Caco-2 (cell line): ENCODE measurements around the gene THY1. TPM values are rescaled to one million over a fixed set of nuclear protein-coding genes. Genes with fewer than 3 reads are reported as not detected.

Experiments
- BruUV-seq: library from RNA; stranded (reverse); fragments of 400-500 nt; replicated peaks from 2 replicates; lab custom pipeline; 2021; lab: Mats Ljungman, UMichigan
- CTCF ChIA-PET: fragments of 300-600 bp; sonication (Branson Sonifier 250); formaldehyde crosslinking; loops from one replicate; lab custom pipeline; 2022; ENCODE audit warnings: antibody characterized with exemption; lab: Charles Lee
- POLR2A ChIA-PET: fragments of 300-600 bp; sonication (Branson Sonifier 250); formaldehyde crosslinking; loops from one replicate; lab custom pipeline; 2022; ENCODE audit warnings: antibody characterized with exemption; lab: Charles Lee
- DNase-seq, 2 experiments: peaks; one replicate each; pipeline versions ENCODE4 v3.0.0 to v3.0.0-alpha.2; 2020 to 2022
- H3K27me3 ChIP-seq: replicated peaks from 2 replicates; pipeline ENCODE4 v1.6.0; 2011; ENCODE audit warnings: low read length; ENCODE audit not compliant: control insufficient read depth, insufficient read depth
- H3K36me3 ChIP-seq: 2 replicates; pipeline ENCODE4 v1.5.1; 2011; ENCODE audit warnings: low read length; ENCODE audit not compliant: control insufficient read depth, insufficient read depth
- H3K4me1 ChIP-seq: fragments of 250-450 bp; sonication (Bioruptor Pico); 2 replicates; pipeline ENCODE4 v1.5.1; 2020; ENCODE audit warnings: mild to moderate bottlenecking
- H3K4me3 ChIP-seq: 2 replicates; pipeline ENCODE4 v1.5.1; 2011; ENCODE audit warnings: low read depth, mild to moderate bottlenecking, control low read depth, low read length
- H3K9me3 ChIP-seq: fragments of 250-450 bp; sonication (Bioruptor Pico); 2 replicates; pipeline ENCODE4 v1.5.1; 2020; ENCODE audit warnings: mild to moderate bottlenecking, moderate library complexity
- H3K27ac Mint-ChIP-seq: one replicate; pipeline ENCODE4 v1.8.0; 2022; ENCODE audit warnings: mixed read lengths; ENCODE audit not compliant: unreplicated experiment
- H3K27me3 Mint-ChIP-seq: one replicate; pipeline ENCODE4 v1.8.0; 2022; ENCODE audit warnings: mixed read lengths; ENCODE audit not compliant: insufficient read depth, unreplicated experiment
- H3K36me3 Mint-ChIP-seq: one replicate; pipeline ENCODE4 v1.8.0; 2022; ENCODE audit warnings: mild to moderate bottlenecking, mixed read lengths; ENCODE audit not compliant: insufficient read depth, unreplicated experiment
- H3K4me1 Mint-ChIP-seq: one replicate; pipeline ENCODE4 v1.8.0; 2022; ENCODE audit warnings: low read depth, mixed read lengths; ENCODE audit not compliant: unreplicated experiment
- H3K4me3 Mint-ChIP-seq: one replicate; pipeline ENCODE4 v1.8.0; 2022; ENCODE audit warnings: mild to moderate bottlenecking, moderate library complexity, mixed read lengths; ENCODE audit not compliant: unreplicated experiment
- H3K9me3 Mint-ChIP-seq: one replicate; pipeline ENCODE4 v1.8.0; 2022; ENCODE audit warnings: mixed read lengths; ENCODE audit not compliant: unreplicated experiment
- intact Hi-C: fragments of 100-400 bp; cut with micrococcal nuclease; formaldehyde crosslinking; loops from one replicate; pipeline ENCODE4 v1.10.0; 2022; ENCODE audit not compliant: unreplicated experiment
- total RNA-seq: library from RNA; stranded (reverse); gene quantifications from 2 replicates; pipeline ENCODE4 v1.2.3, GENCODE V29; 2022
- TF ChIP-seq, protein P1 (sequence below), 2 experiments: fragments of 200-600 bp in 1 of 2; IDR thresholded peaks; 1 replicate in 1 of 2; 2 replicates in 1 of 2; pipeline versions ENCODE4 v1.5.1 to v1.8.0; 2011 to 2022; ENCODE audit warnings: antibody characterized with exemption in 1 of 2, control low read depth in 1 of 2, inconsistent platforms in 1 of 2, low read depth in 1 of 2, low read length in 1 of 2, mild to moderate bottlenecking in 1 of 2, moderate library complexity in 1 of 2; ENCODE audit not compliant: insufficient read depth in 1 of 2, severe bottlenecking in 1 of 2, unreplicated experiment in 1 of 2

THY1 gene
- total RNA-seq, 1 experiment from 2014 or later = not detected

DNA sequence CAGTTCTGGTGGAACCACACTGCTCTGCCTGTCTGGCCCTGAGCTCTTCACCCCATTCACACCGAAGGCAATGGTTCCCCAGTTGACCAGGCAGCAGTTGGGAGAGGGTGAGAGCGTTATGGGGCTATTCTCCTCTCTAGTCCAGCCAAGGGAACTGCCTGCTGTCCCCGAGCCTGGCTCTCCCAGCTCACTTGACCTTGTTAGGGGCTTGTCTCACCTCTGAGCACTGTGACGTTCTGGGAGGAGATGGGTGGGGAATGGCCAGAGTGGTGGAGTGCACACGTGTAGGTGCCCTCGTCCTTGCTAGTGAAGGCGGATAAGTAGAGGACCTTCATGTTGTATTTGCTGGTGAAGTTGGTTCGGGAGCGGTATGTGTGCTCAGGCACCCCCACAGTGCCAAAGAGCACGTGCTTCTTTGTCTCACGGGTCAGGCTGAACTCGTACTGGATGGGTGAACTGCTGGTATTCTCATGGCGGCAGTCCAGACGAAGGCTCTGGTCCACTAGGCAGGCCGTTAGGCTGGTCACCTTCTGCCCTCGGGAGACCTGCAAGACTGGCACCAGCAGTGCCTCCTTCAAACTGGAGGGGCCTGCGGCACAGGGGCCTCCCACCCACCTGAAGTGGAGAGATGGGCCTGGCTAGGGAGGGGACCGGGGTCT is 3.0 kb downstream of the THY1 start:
- H3K4me1 ChIP-seq = no peaks in the 10 kb centered on the region
- H3K27me3 ChIP-seq = no peaks in the 10 kb centered on the region
- no peaks in the 10 kb centered on the region for H3K9me3 ChIP-seq
- no peak overlapping the region for H3K27ac Mint-ChIP-seq
- no peaks in the 10 kb centered on the region for H3K36me3 ChIP-seq
- no peaks in the 10 kb centered on the region for H3K27me3 Mint-ChIP-seq
- DNase-seq = no peak
- no peaks in the 10 kb centered on the region for H3K4me1 Mint-ChIP-seq
- no peak overlapping the region for H3K4me3 Mint-ChIP-seq
- H3K4me3 ChIP-seq = no peak overlapping the region
- ChIA-PET CTCF (interaction anchor here (0.6 kb wide), 1 partner anchor 318 kb away, joined by 4 read pairs; the partner anchor contains the start of gene DPAGT1), POLR2A (no interaction called here)
- TF ChIP-seq, protein P1, sequence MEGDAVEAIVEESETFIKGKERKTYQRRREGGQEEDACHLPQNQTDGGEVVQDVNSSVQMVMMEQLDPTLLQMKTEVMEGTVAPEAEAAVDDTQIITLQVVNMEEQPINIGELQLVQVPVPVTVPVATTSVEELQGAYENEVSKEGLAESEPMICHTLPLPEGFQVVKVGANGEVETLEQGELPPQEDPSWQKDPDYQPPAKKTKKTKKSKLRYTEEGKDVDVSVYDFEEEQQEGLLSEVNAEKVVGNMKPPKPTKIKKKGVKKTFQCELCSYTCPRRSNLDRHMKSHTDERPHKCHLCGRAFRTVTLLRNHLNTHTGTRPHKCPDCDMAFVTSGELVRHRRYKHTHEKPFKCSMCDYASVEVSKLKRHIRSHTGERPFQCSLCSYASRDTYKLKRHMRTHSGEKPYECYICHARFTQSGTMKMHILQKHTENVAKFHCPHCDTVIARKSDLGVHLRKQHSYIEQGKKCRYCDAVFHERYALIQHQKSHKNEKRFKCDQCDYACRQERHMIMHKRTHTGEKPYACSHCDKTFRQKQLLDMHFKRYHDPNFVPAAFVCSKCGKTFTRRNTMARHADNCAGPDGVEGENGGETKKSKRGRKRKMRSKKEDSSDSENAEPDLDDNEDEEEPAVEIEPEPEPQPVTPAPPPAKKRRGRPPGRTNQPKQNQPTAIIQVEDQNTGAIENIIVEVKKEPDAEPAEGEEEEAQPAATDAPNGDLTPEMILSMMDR (IDR thresholded peaks at IDR 0.05; ENCODE audit: insufficient read depth in 1 of 2, low read depth in 1 of 2, low read length in 1 of 2, severe bottlenecking in 1 of 2, unreplicated experiment in 1 of 2) = no peak
- no peaks in the 10 kb centered on the region for H3K36me3 Mint-ChIP-seq
- no TSS peak for BruUV-seq
- intact Hi-C loops = no loop called here
- no peaks in the 10 kb centered on the region for H3K9me3 Mint-ChIP-seq

GRCh38 chr11:119419246-119419645 is 3.7 kb downstream of the THY1 start:
- Mint-ChIP-seq H3K36me3 (no peaks in the 10 kb centered on the region), H3K27me3 (no peaks in the 10 kb centered on the region), H3K4me1 (no peaks in the 10 kb centered on the region), H3K27ac (no peak overlapping the region), H3K4me3 (no peak overlapping the region), H3K9me3 (no peaks in the 10 kb centered on the region)
- Histone ChIP-seq H3K36me3 (no peaks in the 10 kb centered on the region), H3K4me3 (no peak overlapping the region), H3K9me3 (no peaks in the 10 kb centered on the region), H3K27me3 (no peaks in the 10 kb centered on the region), H3K4me1 (no peaks in the 10 kb centered on the region)
- intact Hi-C loops = no loop called here
- ChIA-PET POLR2A (no interaction called here), CTCF (no interaction called here)
- DNase-seq = no peak
- TF ChIP-seq, protein P1 (IDR thresholded peaks at IDR 0.05; ENCODE audit: insufficient read depth in 1 of 2, low read depth in 1 of 2, low read length in 1 of 2, severe bottlenecking in 1 of 2, unreplicated experiment in 1 of 2) = no peak
- no TSS peak for BruUV-seq

- H3K4me3 ChIP-seq = no peak overlapping the region
- CTCF ChIA-PET = no interaction called here
- Mint-ChIP-seq H3K4me1 (no peaks in the 10 kb centered on the region), H3K27ac (no peak overlapping the region), H3K36me3 (no peaks in the 10 kb centered on the region), H3K27me3 (no peaks in the 10 kb centered on the region), H3K4me3 (no peak overlapping the region), H3K9me3 (no peaks in the 10 kb centered on the region)
- TF ChIP-seq, protein P1 (IDR thresholded peaks at IDR 0.05; ENCODE audit: insufficient read depth in 1 of 2, low read depth in 1 of 2, low read length in 1 of 2, severe bottlenecking in 1 of 2, unreplicated experiment in 1 of 2) = no peak
- no TSS peak for BruUV-seq
- no peaks in the 10 kb centered on the region for H3K36me3 ChIP-seq
- no peaks in the 10 kb centered on the region for H3K9me3 ChIP-seq
- no peaks in the 10 kb centered on the region for H3K27me3 ChIP-seq
- no peaks in the 10 kb centered on the region for H3K4me1 ChIP-seq
- intact Hi-C loops = no loop called here
- POLR2A ChIA-PET = no interaction called here
- no peak for DNase-seq
These were observed 4.2 kb downstream of the THY1 start for GRCh38 chr11:119418759-119419158.
